Mesendoderm (in vitro differentiated cells): ENCODE data around the gene SSRP1.

Experiments
- DNase-seq: peaks from one replicate; pipeline ENCODE4 v3.0.0; 2013
- H2AK5ac ChIP-seq: 2 replicates; pipeline ENCODE4 v1.6.1; 2013; ENCODE audit warnings: low read length, inconsistent platforms
- H2BK120ac ChIP-seq: 2 replicates; pipeline ENCODE4 v1.6.1; 2013; ENCODE audit warnings: low read depth, mild to moderate bottlenecking, low read length, moderate library complexity, mixed read lengths
- H2BK15ac ChIP-seq: replicated peaks from 2 replicates; pipeline ENCODE4 v1.6.1; 2013; ENCODE audit warnings: low read depth, mild to moderate bottlenecking, moderate library complexity
- H2BK5ac ChIP-seq: 2 replicates; pipeline ENCODE4 v1.6.1; 2013; ENCODE audit warnings: low read length, inconsistent platforms
- H3K18ac ChIP-seq: 2 replicates; pipeline ENCODE4 v1.6.1; 2013; ENCODE audit warnings: mild to moderate bottlenecking, low read length, mixed read lengths
- H3K23ac ChIP-seq: one replicate; pipeline ENCODE4 v1.6.1; 2013; ENCODE audit warnings: low read length
- H3K27ac ChIP-seq: 2 replicates; pipeline ENCODE4 v1.5.1; 2013; ENCODE audit warnings: low read depth, mild to moderate bottlenecking, inconsistent platforms, low read length, moderate library complexity
- H3K27me3 ChIP-seq: 2 replicates; pipeline ENCODE4 v1.6.1; 2013; ENCODE audit warnings: low read length, control low read depth, mild to moderate bottlenecking, inconsistent platforms; ENCODE audit not compliant: insufficient read depth, poor library complexity
- H3K36me3 ChIP-seq: 2 replicates; pipeline ENCODE4 v1.6.1; 2013; ENCODE audit warnings: low read length, inconsistent platforms; ENCODE audit not compliant: control insufficient read depth, insufficient read depth
- H3K4ac ChIP-seq: one replicate; pipeline ENCODE4 v1.6.1; 2013; ENCODE audit warnings: low read depth, mild to moderate bottlenecking, low read length, moderate library complexity
- H3K4me1 ChIP-seq: 2 replicates; pipeline ENCODE4 v1.6.1; 2013; ENCODE audit warnings: low read depth, low read length, inconsistent platforms; ENCODE audit not compliant: control insufficient read depth
- H3K4me2 ChIP-seq: 2 replicates; pipeline ENCODE4 v1.6.1; 2013; ENCODE audit warnings: low read length
- H3K4me3 ChIP-seq: 2 replicates; pipeline ENCODE4 v1.5.1; 2013; ENCODE audit warnings: mild to moderate bottlenecking, low read length
- H3K56ac ChIP-seq: one replicate; pipeline ENCODE4 v1.6.1; 2013; ENCODE audit warnings: low read length
- H3K79me1 ChIP-seq: 2 replicates; pipeline ENCODE4 v1.6.1; 2013; ENCODE audit warnings: low read length, inconsistent platforms
- H3K79me2 ChIP-seq: 2 replicates; pipeline ENCODE4 v1.6.1; 2013; ENCODE audit warnings: mild to moderate bottlenecking, low read length; ENCODE audit not compliant: control insufficient read depth, insufficient read depth
- H3K9ac ChIP-seq: 2 replicates; pipeline ENCODE4 v1.6.1; 2013; ENCODE audit warnings: low read length, inconsistent platforms
- H4K5ac ChIP-seq: one replicate; pipeline ENCODE4 v1.6.1; 2013; ENCODE audit warnings: low read length
- H4K8ac ChIP-seq: one replicate; pipeline ENCODE4 v1.6.1; 2013; ENCODE audit warnings: low read depth, mild to moderate bottlenecking, control low read depth, low read length, moderate library complexity
- WGBS: extraction: QIAGEN DNeasy Blood & Tissue Kit; methylation state at CpG from one replicate; pipeline ENCODE4 v1.1.7; 2013; ENCODE audit warnings: low lambda C conversion rate, missing lambda C conversion rate; ENCODE audit not compliant: insufficient coverage; ENCODE audit errors: extremely low coverage; 5-methylcytosine and 5-hydroxymethylcytosine counted together

The SSRP1 gene

GRCh38 chr11:57311109-57311936, 24.4 kb downstream of the SSRP1 start:
- Histone ChIP-seq H3K56ac (peak overlapping the region; percentile 89), H3K79me2 (peaks cover 10% of the 10 kb centered on the region), H2AK5ac (no peak overlapping the region), H3K4me1 (peaks cover 13% of the 10 kb centered on the region), H3K27me3 (no peaks in the 10 kb centered on the region), H3K79me1 (peaks cover 37% of the 10 kb centered on the region), H3K4ac (peak overlapping the region; percentile 66), H2BK120ac (no peak overlapping the region), H3K36me3 (peaks cover 22% of the 10 kb centered on the region), H2BK5ac (no peak overlapping the region), H3K18ac (peak overlapping the region; percentile 53), H3K4me2 (peak overlapping the region; percentile 21), H4K5ac (no peak overlapping the region), H3K23ac (no peak overlapping the region), H3K9ac (peak overlapping the region; percentile 55), H3K27ac (peak overlapping the region; percentile 63), H2BK15ac (no peak overlapping the region), H4K8ac (no peak overlapping the region), H3K4me3 (peak overlapping the region; percentile 16)
- WGBS, result no CpG with 5 or more reads among the region's 31 CpGs
- peak; percentile 98 for DNase-seq

GRCh38 chr11:57310630-57311086, 25.0 kb downstream of the SSRP1 start:
- Histone ChIP-seq H4K5ac (no peak overlapping the region), H3K9ac (peak overlapping the region; percentile 55), H3K27ac (peak overlapping the region; percentile 63), H3K23ac (no peak overlapping the region), H3K4me3 (no peak overlapping the region), H2BK120ac (no peak overlapping the region), H3K79me1 (peaks cover 33% of the 10 kb centered on the region), H2BK5ac (no peak overlapping the region), H3K18ac (peak overlapping the region; percentile 53), H3K27me3 (no peaks in the 10 kb centered on the region), H3K79me2 (peaks cover 11% of the 10 kb centered on the region), H3K4ac (peak overlapping the region; percentile 66), H4K8ac (no peak overlapping the region), H3K4me1 (peaks cover 8% of the 10 kb centered on the region), H3K56ac (peak overlapping the region; percentile 89), H2AK5ac (no peak overlapping the region), H2BK15ac (no peak overlapping the region), H3K4me2 (peak overlapping the region; percentile 21), H3K36me3 (peaks cover 22% of the 10 kb centered on the region)
- no CpG with 5 or more reads among the region's 6 CpGs for WGBS
- DNase-seq, result no peak

DNA sequence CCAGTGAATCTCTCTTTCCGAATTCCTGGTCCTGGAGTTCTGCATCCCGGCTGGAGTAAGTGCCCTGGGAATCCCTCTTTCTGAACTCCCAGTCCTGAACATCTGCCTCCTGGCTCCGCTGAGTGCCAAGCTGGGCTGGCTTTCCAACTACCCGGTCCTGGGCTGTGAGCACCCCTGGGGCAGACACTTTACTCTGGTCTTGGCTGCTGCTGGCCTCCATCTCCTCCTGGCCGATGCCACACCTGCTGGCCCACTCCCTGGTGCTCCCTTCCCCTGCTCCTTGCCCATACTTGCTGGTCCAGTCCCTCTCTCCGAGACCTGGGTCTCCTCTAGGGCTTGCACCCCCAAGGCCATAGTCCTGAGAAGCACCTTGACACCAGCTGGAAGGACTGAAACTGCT, 25.6 kb downstream of the SSRP1 start:
- Histone ChIP-seq H2BK15ac (no peak overlapping the region), H3K18ac (no peak overlapping the region), H3K27ac (no peak overlapping the region), H3K9ac (no peak overlapping the region), H3K79me1 (peaks cover 39% of the 10 kb centered on the region), H3K36me3 (peaks cover 23% of the 10 kb centered on the region), H3K4me3 (no peak overlapping the region), H3K23ac (no peak overlapping the region), H3K79me2 (peaks cover 16% of the 10 kb centered on the region), H3K4me1 (peaks cover 8% of the 10 kb centered on the region), H3K4me2 (no peak overlapping the region), H2BK120ac (no peak overlapping the region), H4K5ac (no peak overlapping the region), H3K4ac (no peak overlapping the region), H4K8ac (no peak overlapping the region), H2AK5ac (no peak overlapping the region), H3K56ac (no peak overlapping the region), H2BK5ac (no peak overlapping the region), H3K27me3 (no peaks in the 10 kb centered on the region)
- no CpG with 5 or more reads among the region's 6 CpGs for WGBS
- DNase-seq, result no peak

GRCh38 chr11:57309106-57310059, 26.3 kb downstream of the SSRP1 start:
- Histone ChIP-seq H3K79me1 (peaks cover 35% of the 10 kb centered on the region), H2BK15ac (no peak overlapping the region), H3K4ac (no peak overlapping the region), H3K27ac (no peak overlapping the region), H3K9ac (no peak overlapping the region), H3K4me1 (peaks cover 8% of the 10 kb centered on the region), H4K8ac (no peak overlapping the region), H2BK120ac (no peak overlapping the region), H3K27me3 (no peaks in the 10 kb centered on the region), H3K4me2 (no peak overlapping the region), H4K5ac (no peak overlapping the region), H3K18ac (no peak overlapping the region), H3K23ac (no peak overlapping the region), H3K4me3 (no peak overlapping the region), H2BK5ac (no peak overlapping the region), H2AK5ac (no peak overlapping the region), H3K79me2 (peaks cover 17% of the 10 kb centered on the region), H3K36me3 (peaks cover 18% of the 10 kb centered on the region), H3K56ac (no peak overlapping the region)
- DNase-seq, result no peak
- WGBS, result no CpG with 5 or more reads among the region's 24 CpGs

- no peak overlapping the region for H2AK5ac ChIP-seq
- H3K9ac ChIP-seq, result no peak overlapping the region
- no peak overlapping the region for H3K4ac ChIP-seq
- no peak overlapping the region for H3K4me2 ChIP-seq
- no peak for DNase-seq
- no peak overlapping the region for H4K5ac ChIP-seq
- no peak overlapping the region for H3K4me3 ChIP-seq
- no peak overlapping the region for H3K23ac ChIP-seq
- WGBS, result no CpG with 5 or more reads among the region's 10 CpGs
- H2BK120ac ChIP-seq, result no peak overlapping the region
- no peak overlapping the region for H3K27ac ChIP-seq
- peaks cover 8% of the 10 kb centered on the region for H3K4me1 ChIP-seq
- no peaks in the 10 kb centered on the region for H3K27me3 ChIP-seq
- H3K56ac ChIP-seq, result no peak overlapping the region
- H3K79me1 ChIP-seq, result peaks cover 37% of the 10 kb centered on the region
- H2BK5ac ChIP-seq, result no peak overlapping the region
- peaks cover 17% of the 10 kb centered on the region for H3K79me2 ChIP-seq
- H4K8ac ChIP-seq, result no peak overlapping the region
- H3K18ac ChIP-seq, result no peak overlapping the region
- H2BK15ac ChIP-seq, result no peak overlapping the region
- H3K36me3 ChIP-seq, result peaks cover 13% of the 10 kb centered on the region
Observed at GRCh38 chr11:57308426-57309060, 27.1 kb downstream of the SSRP1 start.
